HUDEP-2 (cell line): ENCODE measurements around the gene SPATA32.
"Not testable (repeated sequence)": the region's sequence is repeated elsewhere in the genome, so short reads cannot be mapped to it uniquely, and the experiment has no call there.

ENCODE experiments used
- DNase-seq, 76 experiments: peaks; one replicate each; lab custom pipeline; 2025; ENCODE audit not compliant: unreplicated experiment in 76 of 76; lab: John Stamatoyannopoulos, UW

The SPATA32 gene

GRCh38 chr17:45274033-45274432, 12.1 kb upstream of the SPATA32 start:
- no peak for DNase-seq

- no peak for DNase-seq
Measured at GRCh38 chr17:45273551-45273957, 11.7 kb upstream of the SPATA32 start.

- no peak for DNase-seq
Measured at GRCh38 chr17:45271603-45272002, 9.7 kb upstream of the SPATA32 start.

GRCh38 chr17:45270828-45271418, 9.0 kb upstream of the SPATA32 start:
- DNase-seq = peak in 31 of 76 experiments; percentile 4 to 59 (median 26)

- no peak for DNase-seq
Measured at GRCh38 chr17:45269912-45270311, 8.0 kb upstream of the SPATA32 start.

- no peak for DNase-seq
Measured at GRCh38 chr17:45267436-45268055, 5.7 kb upstream of the SPATA32 start.

- DNase-seq = no peak
Measured at GRCh38 chr17:45266372-45266926, 4.6 kb upstream of the SPATA32 start.

GRCh38 chr17:45265821-45266220, 3.9 kb upstream of the SPATA32 start:
- peak in 7 of 76 experiments; percentile 7 to 32 (median 15) for DNase-seq

- no peak for DNase-seq
Measured at GRCh38 chr17:45264988-45265387, 3.1 kb upstream of the SPATA32 start.

- no peak for DNase-seq
Measured at GRCh38 chr17:45264430-45264829, 2.5 kb upstream of the SPATA32 start.

- DNase-seq = no peak
Measured at GRCh38 chr17:45263477-45263860, 1.6 kb upstream of the SPATA32 start.

GRCh38 chr17:45262516-45263476, 902 bp upstream of the SPATA32 start:
- no peak for DNase-seq

- no peak for DNase-seq
Measured at GRCh38 chr17:45260204-45260783, 1.6 kb downstream of the SPATA32 start.

GRCh38 chr17:45258981-45259380, 2.9 kb downstream of the SPATA32 start:
- DNase-seq = no peak

GRCh38 chr17:45257115-45257514, 4.8 kb downstream of the SPATA32 start:
- no peak for DNase-seq

- DNase-seq = peak in 13 of 76 experiments; percentile 12 to 34 (median 25)
Measured at GRCh38 chr17:45256114-45256966, 5.6 kb downstream of the SPATA32 start.

GRCh38 chr17:45255358-45255757, 6.5 kb downstream of the SPATA32 start:
- no peak for DNase-seq

GRCh38 chr17:45253879-45254278, 8.0 kb downstream of the SPATA32 start:
- no peak for DNase-seq

- not testable (repeated sequence) for DNase-seq
Measured at GRCh38 chr17:45253237-45253636, 8.7 kb downstream of the SPATA32 start.

GRCh38 chr17:45251931-45252330, 10.0 kb downstream of the SPATA32 start:
- DNase-seq = peak in 1 of 76 experiments; percentile 37
